IMR-90 (cell line): ENCODE results near the gene PVALEF. TPM values are rescaled to one million over a fixed set of nuclear protein-coding genes. Genes with fewer than 3 reads are reported as not detected.

Experiments used
- ATAC-seq: fragments of 200-7000 bp; cut with Tn5 transposase; 2 replicates; pipeline ENCODE4 v1.9.1; 2020; ENCODE audit warnings: low read depth, mild to moderate bottlenecking, moderate library complexity
- BruUV-seq: library from RNA; stranded (reverse); fragments of 400-500 nt; replicated peaks from 2 replicates; lab custom pipeline; 2021; lab: Mats Ljungman, UMichigan
- CTCF ChIA-PET: fragments of 300-600 bp; formaldehyde crosslinking; extraction: SDS; loops from one replicate; lab custom pipeline; 2021; ENCODE audit warnings: antibody characterized with exemption; lab: Yijun Ruan, JAX
- POLR2A ChIA-PET: fragments of 300-600 bp; sonication (Branson Sonifier 250); formaldehyde crosslinking; loops from one replicate; lab custom pipeline; 2022; ENCODE audit warnings: antibody characterized with exemption; ENCODE audit not compliant: unreplicated experiment; lab: Charles Lee
- DNase-seq: peaks from one replicate; pipeline ENCODE4 v3.0.0; 2013
- H2AFZ ChIP-seq: replicated peaks from 2 replicates; pipeline ENCODE3; 2013; ENCODE audit warnings: low read length, mild to moderate bottlenecking; ENCODE audit not compliant: poor library complexity
- H2AK5ac ChIP-seq: 2 replicates; pipeline ENCODE4 v1.6.1; 2013; ENCODE audit warnings: low read depth, low read length, inconsistent platforms
- H2AK9ac ChIP-seq: replicated peaks from 2 replicates; pipeline ENCODE3; 2013; ENCODE audit warnings: mild to moderate bottlenecking, low read depth, low read length, moderate library complexity; ENCODE audit not compliant: poor library complexity
- H2BK120ac ChIP-seq: 2 replicates; pipeline ENCODE4 v1.6.1; 2013; ENCODE audit warnings: low read depth, low read length, inconsistent platforms
- H2BK15ac ChIP-seq: 3 replicates; pipeline ENCODE4 v1.6.1; 2013; ENCODE audit warnings: low read depth, low read length, inconsistent platforms
- H2BK20ac ChIP-seq: 2 replicates; pipeline ENCODE4 v1.6.1; 2013; ENCODE audit warnings: low read depth, mild to moderate bottlenecking, inconsistent platforms, low read length, moderate library complexity
- H2BK5ac ChIP-seq: 2 replicates; pipeline ENCODE4 v1.6.1; 2013; ENCODE audit warnings: mild to moderate bottlenecking, low read depth, low read length, inconsistent platforms; ENCODE audit not compliant: poor library complexity, severe bottlenecking
- H3K14ac ChIP-seq: replicated peaks from 2 replicates; pipeline ENCODE4 v1.6.1; 2013; ENCODE audit warnings: low read depth, low read length, inconsistent platforms
- H3K18ac ChIP-seq: 2 replicates; pipeline ENCODE4 v1.6.1; 2013; ENCODE audit warnings: low read depth, low read length, control low read depth
- H3K23ac ChIP-seq: 2 replicates; pipeline ENCODE4 v1.6.1; 2013; ENCODE audit warnings: low read depth, low read length, inconsistent platforms
- H3K27ac ChIP-seq: 2 replicates; pipeline ENCODE4 v1.5.1; 2013; ENCODE audit warnings: mild to moderate bottlenecking, control low read depth, low read length; ENCODE audit not compliant: insufficient read depth
- H3K27me3 ChIP-seq: 2 replicates; pipeline ENCODE4 v1.6.1; 2013; ENCODE audit warnings: low read length; ENCODE audit not compliant: control insufficient read depth, insufficient read depth
- H3K36me3 ChIP-seq: 2 replicates; pipeline ENCODE4 v1.6.1; 2013; ENCODE audit warnings: low read length, mixed read lengths; ENCODE audit not compliant: control insufficient read depth, insufficient read depth
- H3K4ac ChIP-seq: 2 replicates; pipeline ENCODE4 v1.6.1; 2013; ENCODE audit warnings: low read depth, low read length, inconsistent platforms
- H3K4me1 ChIP-seq: 2 replicates; pipeline ENCODE4 v1.6.1; 2013; ENCODE audit warnings: low read length, mixed read lengths; ENCODE audit not compliant: control insufficient read depth, insufficient read depth
- H3K4me2 ChIP-seq: 2 replicates; pipeline ENCODE4 v1.6.1; 2013; ENCODE audit warnings: low read depth, mild to moderate bottlenecking, control low read depth, low read length, moderate library complexity
- H3K4me3 ChIP-seq: 2 replicates; pipeline ENCODE4 v1.5.1; 2013; ENCODE audit warnings: low read depth, mild to moderate bottlenecking, control low read depth, low read length, moderate library complexity; ENCODE audit not compliant: insufficient read depth
- H3K56ac ChIP-seq: 2 replicates; pipeline ENCODE4 v1.6.1; 2013; ENCODE audit warnings: low read length, inconsistent platforms; ENCODE audit not compliant: insufficient read depth; ENCODE audit errors: extremely low read depth
- H3K79me1 ChIP-seq, 2 experiments: 2 replicates each; pipeline ENCODE4 v1.6.1; 2013; ENCODE audit warnings: low read length in 2 of 2, inconsistent platforms in 1 of 2, low read depth in 1 of 2
- H3K9ac ChIP-seq: 2 replicates; pipeline ENCODE4 v1.6.1; 2013; ENCODE audit warnings: low read depth, low read length, control low read depth
- H3K9me1 ChIP-seq: 2 replicates; pipeline ENCODE4 v1.6.1; 2013; ENCODE audit warnings: low read length, inconsistent platforms; ENCODE audit not compliant: insufficient read depth
- H3K9me3 ChIP-seq: 2 replicates; pipeline ENCODE4 v1.6.1; 2013; ENCODE audit warnings: low read length; ENCODE audit not compliant: control insufficient read depth, insufficient read depth
- H4K20me1 ChIP-seq: 2 replicates; pipeline ENCODE4 v1.6.1; 2013; ENCODE audit warnings: low read length, inconsistent platforms; ENCODE audit not compliant: insufficient read depth
- H4K5ac ChIP-seq: 2 replicates; pipeline ENCODE4 v1.6.1; 2013; ENCODE audit warnings: mild to moderate bottlenecking, low read depth, low read length, control low read depth
- H4K8ac ChIP-seq, 2 experiments: 2 replicates each; pipeline ENCODE4 v1.6.1; 2013; ENCODE audit warnings: low read depth in 2 of 2, low read length in 2 of 2, control low read depth in 1 of 2, inconsistent platforms in 1 of 2
- H4K91ac ChIP-seq: 2 replicates; pipeline ENCODE4 v1.6.1; 2013; ENCODE audit warnings: low read depth, low read length, inconsistent platforms; ENCODE audit not compliant: insufficient read depth
- BHLHE40 ChIP-seq: fragments of 150-350 bp; IDR thresholded peaks from 2 replicates; pipeline ENCODE4 v1.6.1; 2016; ENCODE audit warnings: mild to moderate bottlenecking, low read depth, low read length
- CEBPB ChIP-seq: IDR thresholded peaks from 2 replicates; pipeline ENCODE4 v1.6.1; 2012; ENCODE audit warnings: low read depth, low read length, improper control_type of control experiment
- ELK1 ChIP-seq: fragments of 150-350 bp; IDR thresholded peaks from 2 replicates; pipeline ENCODE4 v1.6.1; 2016; ENCODE audit warnings: low read depth, mild to moderate bottlenecking, low read length, moderate library complexity, borderline replicate concordance
- RAD21 ChIP-seq: IDR thresholded peaks from 2 replicates; pipeline ENCODE4 v1.6.1; 2012; ENCODE audit warnings: low read length, improper control_type of control experiment
- WGBS, 2 experiments: methylation state at CpG; one replicate each; pipeline versions ENCODE4 v1.1.5 to v1.1.7; 2013; ENCODE audit warnings: missing lambda C conversion rate in 2 of 2; ENCODE audit not compliant: insufficient read length in 1 of 2; ENCODE audit errors: extremely low coverage in 2 of 2; 5-methylcytosine and 5-hydroxymethylcytosine counted together
- dilution Hi-C: fragments of 300-500 bp; cut with HindIII; formaldehyde crosslinking; loops from one replicate; pipeline ENCODE4 v1.14.3; 2018; ENCODE audit warnings: low sequenced_read_pairs; ENCODE audit not compliant: unreplicated experiment
- in situ Hi-C: fragments of 300-500 bp; cut with MboI; formaldehyde crosslinking; loops from 3 replicates; pipeline ENCODE4 v1.14.3; 2019; ENCODE audit warnings: low sequenced_read_pairs, inconsistent platforms, mixed read lengths
- intact Hi-C: fragments of 100-400 bp; cut with micrococcal nuclease; formaldehyde crosslinking; loops from 2 replicates; pipeline ENCODE4 v1.10.0; 2022
- polyA plus RNA-seq, 3 experiments: library from polyadenylated mRNA; depleted of rRNA; stranded (reverse); fragments of >200 nt; gene quantifications; 2 replicates each; pipeline ENCODE4 v1.2.3, GENCODE V29; 2012; ENCODE audit warnings: low replicate concordance in 1 of 3
- total RNA-seq: library from RNA; depleted of rRNA; stranded (reverse); fragments of >200 nt; gene quantifications from 2 replicates; pipeline ENCODE4 v1.2.3, GENCODE V29; 2012
- TF ChIP-seq, protein P1 (sequence below): conservative IDR thresholded peaks from 2 replicates; pipeline ENCODE4 v1.5.1; 2012; ENCODE audit warnings: mild to moderate bottlenecking, low read depth, low read length, improper control_type of control experiment

The PVALEF gene
- total and polyA plus RNA-seq, 2 of the 4 experiments (the other 2 are of a cell fraction) = not detected

DNA sequence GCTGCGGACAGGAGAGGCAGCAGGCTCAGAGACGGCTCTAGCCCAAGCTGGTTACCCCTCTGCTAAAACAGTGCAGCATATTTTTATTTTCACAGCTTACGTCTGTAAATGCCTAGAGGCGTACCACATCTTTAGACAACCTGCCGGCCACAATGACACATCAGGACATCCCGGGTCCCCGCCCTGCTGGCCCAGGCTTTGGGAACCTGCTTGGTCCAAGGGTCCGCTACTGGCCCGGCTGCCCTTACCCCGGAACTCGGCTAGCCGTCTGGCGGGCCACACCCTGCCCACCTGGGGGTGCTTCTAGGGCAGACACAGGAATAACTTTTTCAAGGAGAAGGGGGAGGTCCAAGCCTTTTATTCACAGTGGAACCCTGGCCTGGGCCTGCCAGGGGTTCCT is 53.2 kb downstream of the PVALEF start:
- Histone ChIP-seq H2AFZ (no peak overlapping the region), H3K23ac (no peak overlapping the region), H3K36me3 (peaks cover 5% of the 10 kb centered on the region; the same call in 1 of the 2 replicates), H3K4ac (no peak overlapping the region), H4K20me1 (no peaks in the 10 kb centered on the region; the same call in 1 of the 2 replicates), H3K9ac (no peak overlapping the region), H3K56ac (no peak overlapping the region), H3K18ac (no peak overlapping the region), H4K91ac (no peak overlapping the region), H4K8ac (no peak overlapping the region), H3K14ac (no peak overlapping the region), H3K4me1 (peaks cover 6% of the 10 kb centered on the region; the same call in 1 of the 2 replicates), H2BK120ac (no peak overlapping the region), H2AK5ac (no peak overlapping the region), H2BK15ac (no peak overlapping the region), H3K27me3 (no peaks in the 10 kb centered on the region), H2BK5ac (no peak overlapping the region), H2AK9ac (no peak overlapping the region), H2BK20ac (no peak overlapping the region), H3K4me2 (no peak overlapping the region), H4K5ac (no peak overlapping the region), H3K79me1 (peaks cover 11 to 23% of the 10 kb centered on the region in 2 experiments; a peak in 3 of 4 replicates), H3K27ac (no peak overlapping the region), H3K4me3 (no peak overlapping the region), H3K9me3 (no peaks in the 10 kb centered on the region), H3K9me1 (no peaks in the 10 kb centered on the region; the same call in none of the 2 replicates)
- no peak for ATAC-seq
- BruUV-seq = no TSS peak
- in situ Hi-C loops (no loop called here), dilution Hi-C loops (no loop called here), intact Hi-C loops (no loop called here)
- TF ChIP-seq ELK1 (no peak), RAD21 (no peak), CEBPB (no peak), BHLHE40 (no peak)
- TF ChIP-seq, protein P1, sequence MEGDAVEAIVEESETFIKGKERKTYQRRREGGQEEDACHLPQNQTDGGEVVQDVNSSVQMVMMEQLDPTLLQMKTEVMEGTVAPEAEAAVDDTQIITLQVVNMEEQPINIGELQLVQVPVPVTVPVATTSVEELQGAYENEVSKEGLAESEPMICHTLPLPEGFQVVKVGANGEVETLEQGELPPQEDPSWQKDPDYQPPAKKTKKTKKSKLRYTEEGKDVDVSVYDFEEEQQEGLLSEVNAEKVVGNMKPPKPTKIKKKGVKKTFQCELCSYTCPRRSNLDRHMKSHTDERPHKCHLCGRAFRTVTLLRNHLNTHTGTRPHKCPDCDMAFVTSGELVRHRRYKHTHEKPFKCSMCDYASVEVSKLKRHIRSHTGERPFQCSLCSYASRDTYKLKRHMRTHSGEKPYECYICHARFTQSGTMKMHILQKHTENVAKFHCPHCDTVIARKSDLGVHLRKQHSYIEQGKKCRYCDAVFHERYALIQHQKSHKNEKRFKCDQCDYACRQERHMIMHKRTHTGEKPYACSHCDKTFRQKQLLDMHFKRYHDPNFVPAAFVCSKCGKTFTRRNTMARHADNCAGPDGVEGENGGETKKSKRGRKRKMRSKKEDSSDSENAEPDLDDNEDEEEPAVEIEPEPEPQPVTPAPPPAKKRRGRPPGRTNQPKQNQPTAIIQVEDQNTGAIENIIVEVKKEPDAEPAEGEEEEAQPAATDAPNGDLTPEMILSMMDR = no peak
- POLR2A ChIA-PET = no interaction called here
- CTCF ChIA-PET = no interaction called here
- 90% methylated on average over 5 of the region's 13 CpGs; no CpG with 5 or more reads in 1 of the 2 experiments for WGBS, 2 experiments
- no peak for DNase-seq
